OCI-LY1 (cell line): Measurements from ENCODE around the gene MGST2.

Experiments
- H2AFZ ChIP-seq: fragments of 200-600 bp; sonication (generic), shearing (Covaris generic); 2 replicates; pipeline ENCODE4 v1.6.0; 2014; ENCODE audit warnings: antibody characterized with exemption, mild to moderate bottlenecking, low read length
- H3F3A ChIP-seq: fragments of 200-600 bp; sonication (generic), shearing (Covaris generic); 2 replicates; pipeline ENCODE4 v1.6.0; 2014; ENCODE audit warnings: mild to moderate bottlenecking, antibody characterized with exemption, low read length, moderate library complexity; ENCODE audit not compliant: insufficient read depth
- H3K27ac ChIP-seq: fragments of 200-600 bp; sonication (generic); 2 replicates; pipeline ENCODE4 v1.5.1; 2014; ENCODE audit warnings: low read length, mixed run types, mild to moderate bottlenecking, low read depth; ENCODE audit not compliant: poor library complexity, severe bottlenecking
- H3K27me3 ChIP-seq: fragments of 200-600 bp; sonication (generic); 2 replicates; pipeline ENCODE4 v1.6.0; 2014; ENCODE audit warnings: antibody characterized with exemption, mild to moderate bottlenecking, low read length, moderate library complexity; ENCODE audit not compliant: insufficient read depth
- H3K36me3 ChIP-seq: fragments of 200-600 bp; sonication (generic); 2 replicates; pipeline ENCODE4 v1.6.1; 2014; ENCODE audit warnings: mild to moderate bottlenecking, antibody characterized with exemption, low read length, moderate library complexity, mixed read lengths; ENCODE audit not compliant: insufficient read depth
- H3K4me1 ChIP-seq: fragments of 200-600 bp; sonication (generic); 2 replicates; pipeline ENCODE4 v1.5.1; 2014; ENCODE audit warnings: mild to moderate bottlenecking, low read length, moderate library complexity; ENCODE audit not compliant: insufficient read depth, severe bottlenecking
- H3K4me2 ChIP-seq: fragments of 200-600 bp; sonication (generic), shearing (Covaris generic); 2 replicates; pipeline ENCODE4 v1.6.1; 2014; ENCODE audit warnings: low read length
- H3K4me3 ChIP-seq: fragments of 200-600 bp; sonication (generic); 2 replicates; pipeline ENCODE4 v1.5.1; 2014; ENCODE audit warnings: low read length, low read depth, mild to moderate bottlenecking, mixed read lengths; ENCODE audit not compliant: poor library complexity, severe bottlenecking
- H3K79me2 ChIP-seq: fragments of 200-600 bp; shearing (Covaris generic); 2 replicates; pipeline ENCODE4 v1.6.1; 2016; ENCODE audit warnings: mixed run types, low read length, mixed read lengths; ENCODE audit not compliant: insufficient read depth
- H3K9ac ChIP-seq: fragments of 200-600 bp; sonication (generic), shearing (Covaris generic); 2 replicates; pipeline ENCODE4 v1.6.1; 2014; ENCODE audit warnings: mild to moderate bottlenecking, low read length, mixed read lengths
- H3K9me2 ChIP-seq: fragments of 200-600 bp; sonication (generic), shearing (Covaris generic); 2 replicates; pipeline ENCODE4 v1.6.1; 2014; ENCODE audit warnings: low read depth, mild to moderate bottlenecking, low read length, mixed read lengths
- H3K9me3 ChIP-seq: fragments of 200-600 bp; shearing (Covaris generic); 2 replicates; pipeline ENCODE4 v1.6.1; 2014; ENCODE audit warnings: low read length, mixed read lengths
- H4K20me1 ChIP-seq: fragments of 200-600 bp; sonication (generic), shearing (Covaris generic); 2 replicates; pipeline ENCODE4 v1.6.0; 2016; ENCODE audit warnings: mild to moderate bottlenecking, low read length; ENCODE audit not compliant: insufficient read depth
- EZH2 ChIP-seq: fragments of 200-600 bp; sonication (generic), shearing (Covaris generic); IDR thresholded peaks from 2 replicates; pipeline ENCODE4 v1.8.0; 2017; ENCODE audit warnings: borderline replicate concordance, mixed run types, mild to moderate bottlenecking, antibody characterized with exemption, low read length, moderate library complexity, mixed read lengths
- TF ChIP-seq, protein P1 (sequence below): fragments of 200-600 bp; sonication (generic), shearing (Covaris generic); IDR thresholded peaks from 2 replicates; pipeline ENCODE4 v1.5.1; 2017; ENCODE audit warnings: mild to moderate bottlenecking, antibody characterized with exemption, low read length, moderate library complexity, mixed read lengths

The MGST2 gene

DNA sequence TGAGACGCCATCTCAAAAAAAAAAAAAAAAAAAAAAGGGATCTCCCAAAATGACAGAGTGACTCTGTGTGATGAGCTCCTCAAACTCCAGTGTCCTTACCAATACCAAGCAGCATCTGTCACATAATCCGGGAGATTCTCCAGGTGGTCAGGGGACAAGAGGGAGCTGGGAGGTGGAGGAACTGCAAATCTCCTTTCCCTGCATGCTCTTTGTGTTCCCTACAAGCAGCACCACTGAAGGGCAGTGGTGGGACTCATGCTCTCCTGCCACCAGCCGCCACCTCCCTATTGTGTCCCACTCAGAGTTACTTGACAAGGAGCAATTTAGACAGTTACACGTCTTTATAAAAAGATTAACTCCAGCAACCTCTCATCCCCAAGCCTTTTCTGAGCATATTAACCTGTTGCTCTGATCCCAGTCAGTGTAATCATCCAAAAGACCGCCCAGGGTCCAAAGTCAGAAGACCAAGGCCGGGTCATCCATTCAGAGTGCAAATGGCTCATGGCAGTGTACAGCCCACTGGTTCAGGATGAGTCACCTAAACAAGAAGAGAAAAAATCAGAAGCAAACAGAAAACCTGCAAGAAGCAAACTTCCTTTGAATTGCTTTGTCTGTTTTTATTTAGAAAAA lies 23.6 kb downstream of the MGST2 start:
- H3K4me3 ChIP-seq: no peak overlapping the region
- no peaks in the 10 kb centered on the region for H3F3A ChIP-seq
- no peaks in the 10 kb centered on the region for H3K9me2 ChIP-seq
- TF ChIP-seq, protein P1, sequence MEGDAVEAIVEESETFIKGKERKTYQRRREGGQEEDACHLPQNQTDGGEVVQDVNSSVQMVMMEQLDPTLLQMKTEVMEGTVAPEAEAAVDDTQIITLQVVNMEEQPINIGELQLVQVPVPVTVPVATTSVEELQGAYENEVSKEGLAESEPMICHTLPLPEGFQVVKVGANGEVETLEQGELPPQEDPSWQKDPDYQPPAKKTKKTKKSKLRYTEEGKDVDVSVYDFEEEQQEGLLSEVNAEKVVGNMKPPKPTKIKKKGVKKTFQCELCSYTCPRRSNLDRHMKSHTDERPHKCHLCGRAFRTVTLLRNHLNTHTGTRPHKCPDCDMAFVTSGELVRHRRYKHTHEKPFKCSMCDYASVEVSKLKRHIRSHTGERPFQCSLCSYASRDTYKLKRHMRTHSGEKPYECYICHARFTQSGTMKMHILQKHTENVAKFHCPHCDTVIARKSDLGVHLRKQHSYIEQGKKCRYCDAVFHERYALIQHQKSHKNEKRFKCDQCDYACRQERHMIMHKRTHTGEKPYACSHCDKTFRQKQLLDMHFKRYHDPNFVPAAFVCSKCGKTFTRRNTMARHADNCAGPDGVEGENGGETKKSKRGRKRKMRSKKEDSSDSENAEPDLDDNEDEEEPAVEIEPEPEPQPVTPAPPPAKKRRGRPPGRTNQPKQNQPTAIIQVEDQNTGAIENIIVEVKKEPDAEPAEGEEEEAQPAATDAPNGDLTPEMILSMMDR: no peak
- no peak for TF ChIP-seq EZH2
- no peaks in the 10 kb centered on the region for H3K27me3 ChIP-seq
- no peak overlapping the region for H3K4me2 ChIP-seq
- no peaks in the 10 kb centered on the region for H4K20me1 ChIP-seq
- no peak overlapping the region for H2AFZ ChIP-seq
- no peaks in the 10 kb centered on the region for H3K4me1 ChIP-seq
- H3K36me3 ChIP-seq: peaks cover 8% of the 10 kb centered on the region; the same call in 1 of the 2 replicates
- no peak overlapping the region for H3K27ac ChIP-seq
- no peaks in the 10 kb centered on the region for H3K79me2 ChIP-seq
- H3K9me3 ChIP-seq: no peaks in the 10 kb centered on the region
- no peak overlapping the region for H3K9ac ChIP-seq

DNA sequence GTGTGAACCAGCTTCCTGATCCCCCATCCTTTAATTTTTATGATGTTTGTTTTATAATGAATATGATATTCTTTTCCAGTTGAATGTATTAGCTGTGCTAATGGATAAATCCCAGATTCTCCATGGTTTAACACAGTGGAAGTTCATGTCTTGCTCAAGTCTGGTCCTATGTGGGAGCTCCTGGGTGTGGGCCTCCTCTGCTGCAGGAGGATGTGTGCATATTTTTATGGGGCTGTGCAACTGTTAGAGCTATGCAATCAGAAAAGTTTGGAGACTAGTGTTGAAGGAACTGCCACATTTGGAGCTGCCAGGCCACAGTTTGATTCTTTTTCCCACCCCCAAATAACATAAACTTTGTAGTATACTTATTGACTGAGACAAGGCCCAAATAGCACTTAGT lies 24.8 kb downstream of the MGST2 start:
- TF ChIP-seq, protein P1: no peak
- TF ChIP-seq EZH2: no peak
- no peak overlapping the region for H3K4me3 ChIP-seq
- H3K9me2 ChIP-seq: no peaks in the 10 kb centered on the region
- H3K4me2 ChIP-seq: no peak overlapping the region
- no peaks in the 10 kb centered on the region for H3K36me3 ChIP-seq
- H3K4me1 ChIP-seq: no peaks in the 10 kb centered on the region
- no peak overlapping the region for H2AFZ ChIP-seq
- H3K9ac ChIP-seq: no peak overlapping the region
- no peaks in the 10 kb centered on the region for H3F3A ChIP-seq
- H3K27ac ChIP-seq: no peak overlapping the region
- no peaks in the 10 kb centered on the region for H3K27me3 ChIP-seq
- no peaks in the 10 kb centered on the region for H3K9me3 ChIP-seq
- H4K20me1 ChIP-seq: no peaks in the 10 kb centered on the region
- no peaks in the 10 kb centered on the region for H3K79me2 ChIP-seq

DNA sequence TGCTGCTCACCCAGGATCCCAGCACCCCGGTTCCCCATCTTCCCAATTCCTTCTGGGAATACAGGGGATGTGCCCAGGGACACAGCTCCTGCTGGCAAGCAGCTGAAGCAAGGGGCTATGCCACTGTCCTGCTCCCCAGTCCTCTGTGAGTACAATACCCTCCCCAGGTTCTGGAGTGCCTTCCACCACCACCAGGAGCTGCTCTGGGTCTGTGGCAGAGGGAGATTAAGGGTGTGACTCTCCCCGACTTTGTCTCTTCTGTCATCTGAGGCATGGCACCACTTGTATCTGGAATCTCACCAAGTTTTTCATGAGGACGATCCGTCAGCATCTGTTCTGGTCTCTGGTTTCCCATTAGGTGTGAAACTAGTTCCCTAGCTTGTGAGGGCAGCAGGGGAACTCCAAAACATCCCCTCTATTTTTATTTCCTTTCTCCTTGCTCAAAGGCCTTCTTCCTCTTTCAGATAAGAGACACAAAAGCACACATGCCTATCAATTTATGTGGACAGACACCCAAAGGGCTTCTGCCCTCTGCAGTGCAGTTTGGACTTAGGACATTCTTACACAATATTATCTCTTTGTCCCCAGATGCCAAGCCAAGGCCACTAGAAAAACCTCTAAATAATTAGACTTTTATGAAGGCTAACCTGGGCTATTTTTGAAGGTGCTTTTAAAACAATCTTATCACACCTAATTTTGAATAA lies 26.8 kb downstream of the MGST2 start:
- no peak overlapping the region for H3K4me2 ChIP-seq
- TF ChIP-seq EZH2: no peak
- TF ChIP-seq, protein P1: no peak
- H3K4me1 ChIP-seq: no peaks in the 10 kb centered on the region

More for the DNA sequence above, 26.8 kb downstream of the MGST2 start:
- Histone ChIP-seq H3K27ac (no peak overlapping the region), H3K9ac (no peak overlapping the region), H3K27me3 (no peaks in the 10 kb centered on the region), H3K9me3 (peaks cover 3% of the 10 kb centered on the region; the same call in 1 of the 2 replicates), H3F3A (no peaks in the 10 kb centered on the region), H4K20me1 (no peaks in the 10 kb centered on the region), H3K79me2 (no peaks in the 10 kb centered on the region), H3K9me2 (no peaks in the 10 kb centered on the region), H3K36me3 (no peaks in the 10 kb centered on the region), H3K4me3 (no peak overlapping the region), H2AFZ (no peak overlapping the region)
